Measurements from ENCODE around the gene POLR2L.

The POLR2L gene

DNA sequence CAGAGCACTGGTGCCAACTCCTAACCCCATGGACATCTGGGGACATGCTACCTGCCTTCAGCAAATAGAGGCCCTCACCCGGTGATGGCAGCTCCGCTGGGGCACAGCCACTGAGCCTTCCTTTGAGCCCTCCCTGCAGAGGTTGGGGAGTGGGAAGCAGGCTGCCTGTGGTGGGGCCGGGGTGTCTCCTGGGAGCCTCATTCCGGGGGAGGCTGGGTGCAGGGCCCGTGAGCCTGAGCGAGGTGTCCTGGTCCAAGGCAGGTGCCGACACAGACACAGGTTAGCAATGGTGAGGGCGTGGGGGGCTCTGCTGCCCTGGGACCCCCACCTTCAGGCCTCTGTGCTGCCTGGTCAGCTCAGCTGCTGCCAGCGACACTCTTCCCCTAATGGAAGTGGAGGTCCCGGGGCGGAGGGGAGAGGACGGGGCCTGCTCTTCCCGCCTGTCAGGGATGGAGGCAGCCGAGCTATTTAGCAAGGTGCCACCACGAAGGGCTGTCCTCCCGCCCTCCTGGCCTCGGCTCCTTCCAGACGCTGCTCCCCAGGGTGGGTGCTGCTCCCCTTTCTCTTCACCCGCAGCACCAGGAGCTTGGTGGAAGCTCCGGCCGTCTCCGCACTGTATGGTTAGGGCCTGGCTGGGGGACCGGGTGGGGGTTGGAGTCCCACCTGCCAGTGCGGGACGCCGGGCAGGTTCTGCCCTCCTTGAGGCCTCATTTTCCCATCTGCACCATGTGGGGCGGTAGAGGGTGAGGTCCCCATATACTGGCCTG, 11.5 kb upstream of the POLR2L start:
- DNase-seq: no peak

DNA sequence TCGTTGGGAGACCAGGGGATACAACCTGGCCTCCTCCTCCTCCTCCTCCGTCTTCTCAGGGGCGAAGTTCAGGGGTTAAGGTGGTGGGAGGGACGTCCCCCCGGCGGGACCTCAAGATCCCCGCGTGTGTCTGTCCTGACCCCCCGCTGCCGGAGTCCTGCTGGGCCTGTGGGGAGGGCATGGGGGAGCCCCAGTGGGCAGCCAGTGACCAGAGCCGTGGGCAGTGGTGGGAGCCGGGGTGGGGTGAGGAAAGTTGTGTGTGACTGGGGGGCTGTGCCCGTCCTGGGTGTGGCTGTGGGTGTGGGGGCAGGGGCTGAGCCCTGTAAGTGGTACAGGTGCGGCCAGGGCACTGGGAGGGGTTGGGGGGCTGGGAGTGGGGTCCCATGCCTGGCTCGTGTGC, 10.4 kb upstream of the POLR2L start:
- no peak for DNase-seq

DNA sequence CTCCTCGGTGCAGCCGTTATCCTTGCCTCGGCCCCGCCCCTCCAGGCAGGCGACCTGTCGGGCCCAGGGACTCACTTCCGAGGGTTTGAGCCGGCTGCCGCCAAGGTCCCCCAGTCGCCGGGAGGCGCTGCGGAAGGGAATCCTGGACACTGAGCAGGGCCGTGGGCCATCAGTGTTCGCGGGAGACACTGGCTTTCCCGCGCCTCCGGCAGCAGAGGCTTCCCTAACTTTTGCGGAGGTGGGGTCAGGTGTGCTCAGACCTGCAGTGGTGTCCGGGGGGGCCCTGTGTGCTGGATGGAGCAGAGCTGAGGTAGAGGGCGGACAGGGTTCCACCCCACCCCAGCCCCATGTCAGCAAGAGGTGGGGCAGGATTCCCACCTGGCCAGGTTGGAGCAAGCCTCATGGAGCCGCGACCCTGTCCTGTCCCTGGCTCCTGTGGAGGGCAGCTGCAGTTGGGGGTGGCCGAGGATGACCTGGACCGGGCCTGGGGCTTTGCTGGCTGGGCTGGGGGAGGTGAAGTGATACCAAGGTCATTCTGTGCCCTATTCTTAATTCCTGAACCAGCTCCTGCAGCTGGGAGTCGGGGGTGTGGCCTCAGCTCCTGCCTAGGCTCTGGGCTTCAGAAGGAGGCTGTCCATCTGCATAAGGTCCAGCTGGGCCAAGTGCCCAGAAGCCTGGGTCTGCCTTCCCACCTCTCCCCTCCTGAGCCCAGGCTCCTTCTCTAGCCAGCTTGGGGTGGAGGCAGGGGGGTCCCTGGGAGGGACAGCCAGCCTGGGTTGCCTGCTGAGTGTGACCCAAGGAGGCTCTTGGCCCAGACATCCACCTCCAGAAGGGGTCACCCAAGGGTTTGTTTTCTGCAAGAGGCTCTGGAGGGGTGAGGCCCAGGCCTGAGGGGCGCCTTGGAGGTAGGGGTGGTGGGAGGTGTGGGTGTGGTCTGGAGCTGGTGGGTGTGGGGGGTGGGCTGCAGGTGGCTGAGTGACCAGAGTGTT, 8.7 kb upstream of the POLR2L start:
- DNase-seq: no peak

DNA sequence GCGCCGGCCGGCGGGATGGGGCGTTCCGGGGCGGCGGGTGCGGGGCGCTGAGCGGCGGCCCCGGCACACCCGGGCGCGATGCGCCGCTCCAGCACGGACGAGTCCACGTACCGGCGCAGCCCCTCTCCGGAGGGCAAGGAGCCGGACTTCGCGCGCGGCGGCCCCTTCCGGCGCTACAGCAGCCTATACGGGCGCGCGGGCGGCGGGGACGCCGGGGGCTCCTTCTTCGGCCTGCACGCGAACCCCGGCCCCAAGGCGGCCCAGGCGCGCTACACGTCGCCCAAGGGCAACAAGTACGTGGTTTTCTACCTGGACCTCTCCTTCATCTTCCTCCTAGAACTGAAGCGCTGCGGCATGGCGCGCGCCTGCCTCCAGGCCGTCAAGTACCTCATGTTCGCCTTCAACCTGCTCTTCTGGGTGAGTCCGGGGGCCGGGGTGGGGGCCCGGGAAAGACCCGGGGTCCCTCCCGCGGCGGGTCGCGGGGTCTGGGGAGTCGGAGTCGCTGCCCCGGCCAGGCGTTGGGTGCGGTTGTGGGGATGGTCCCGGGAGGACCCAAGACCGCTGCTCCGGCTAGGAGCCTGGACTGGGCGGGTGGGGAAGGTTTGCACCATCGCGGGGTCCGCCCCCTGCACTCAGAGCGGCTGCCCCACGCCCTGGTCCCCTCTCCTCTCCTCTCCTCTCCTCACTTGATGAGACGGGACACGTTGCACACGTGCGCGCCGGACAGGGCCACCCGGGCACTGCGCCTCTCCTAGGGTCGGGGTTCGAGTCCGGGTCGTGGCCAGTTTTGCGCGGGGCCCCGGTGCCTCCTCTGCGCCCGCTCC, 7.8 kb upstream of the POLR2L start:
- DNase-seq: no peak

DNA sequence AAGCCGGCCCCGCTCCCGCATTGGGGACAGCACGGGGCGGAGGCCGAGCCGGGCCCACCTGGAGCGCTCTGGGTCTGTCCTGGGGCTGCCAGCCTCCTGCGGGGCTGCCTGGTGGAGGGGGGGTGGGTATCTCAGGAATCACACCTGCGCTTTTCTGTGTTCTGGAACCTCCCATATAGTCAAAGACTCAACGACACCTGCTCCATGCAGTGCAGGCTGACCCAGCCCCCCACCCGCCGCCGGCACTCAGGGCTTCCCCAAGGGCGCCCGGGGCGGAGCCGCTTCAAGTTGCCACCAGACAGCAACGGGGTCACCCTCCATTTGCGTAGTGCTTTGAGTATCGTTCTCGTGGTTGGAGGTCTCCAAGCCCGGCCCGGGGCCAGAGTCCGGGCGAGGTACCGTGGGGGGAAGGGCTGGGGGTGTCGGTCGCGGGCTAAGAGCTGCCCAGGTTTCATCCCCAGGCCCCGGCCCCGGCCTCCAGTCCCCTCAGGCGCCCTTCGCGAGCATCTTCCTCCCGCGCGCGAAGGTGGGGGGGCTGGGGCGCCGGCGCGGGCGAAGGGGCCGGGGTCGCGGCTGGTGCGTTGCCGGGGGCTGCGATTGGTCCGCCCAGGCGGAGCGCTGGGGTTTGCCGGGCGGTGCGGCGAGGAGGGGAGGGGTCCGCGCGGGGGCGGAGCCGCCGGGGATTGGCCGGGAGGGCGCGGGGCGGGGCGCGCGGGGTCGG, 6.9 kb upstream of the POLR2L start:
- no peak for DNase-seq

DNA sequence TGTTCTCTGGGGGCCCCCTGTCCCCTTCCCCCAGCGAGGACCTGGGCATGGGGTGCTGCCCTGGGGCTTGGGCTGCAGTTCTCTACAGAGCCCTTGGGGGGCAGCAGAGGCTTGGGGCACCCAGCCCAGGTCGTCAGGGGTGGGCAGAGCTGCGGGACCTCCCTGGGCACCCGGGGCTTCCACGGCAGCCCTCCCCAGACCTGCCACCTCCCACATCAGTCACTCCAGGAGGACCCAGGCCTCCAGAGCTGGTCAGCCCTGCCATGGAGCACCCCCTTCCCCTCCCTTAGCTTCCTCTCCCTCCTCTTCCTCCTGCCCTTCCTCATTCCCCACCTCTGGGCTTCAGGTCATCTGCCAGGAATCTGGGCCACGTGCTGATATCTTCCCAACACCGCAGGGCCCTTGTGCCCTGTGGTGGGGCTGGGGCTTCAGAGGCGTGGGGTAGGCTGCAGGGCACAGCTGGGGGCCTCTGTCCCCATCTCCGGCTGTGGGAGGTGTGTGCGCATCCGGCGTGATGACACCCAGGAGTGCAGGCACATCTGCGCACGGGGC, 6.1 kb upstream of the POLR2L start:
- DNase-seq: peak; percentile 38

DNA sequence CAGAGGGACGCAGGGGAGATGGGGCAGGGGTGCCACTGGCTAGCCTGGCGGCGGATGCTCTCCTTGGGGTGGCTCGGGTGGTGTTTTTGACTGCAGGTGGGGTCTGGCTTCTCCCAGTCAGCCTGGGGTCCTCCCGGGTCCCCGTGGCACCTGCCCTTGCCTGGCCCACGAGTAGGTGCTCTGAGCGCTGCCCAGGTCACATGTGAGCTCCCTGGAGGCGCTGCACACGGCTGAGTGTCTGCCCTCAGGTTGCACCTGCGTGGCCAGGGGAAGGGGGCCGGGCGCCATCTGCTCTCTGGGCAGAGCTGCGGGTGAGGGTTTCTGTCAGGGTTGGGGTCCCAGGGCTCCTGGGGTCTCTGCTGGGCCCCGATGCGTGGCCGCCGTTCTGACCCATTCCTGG, 5.5 kb upstream of the POLR2L start:
- DNase-seq: no peak

DNA sequence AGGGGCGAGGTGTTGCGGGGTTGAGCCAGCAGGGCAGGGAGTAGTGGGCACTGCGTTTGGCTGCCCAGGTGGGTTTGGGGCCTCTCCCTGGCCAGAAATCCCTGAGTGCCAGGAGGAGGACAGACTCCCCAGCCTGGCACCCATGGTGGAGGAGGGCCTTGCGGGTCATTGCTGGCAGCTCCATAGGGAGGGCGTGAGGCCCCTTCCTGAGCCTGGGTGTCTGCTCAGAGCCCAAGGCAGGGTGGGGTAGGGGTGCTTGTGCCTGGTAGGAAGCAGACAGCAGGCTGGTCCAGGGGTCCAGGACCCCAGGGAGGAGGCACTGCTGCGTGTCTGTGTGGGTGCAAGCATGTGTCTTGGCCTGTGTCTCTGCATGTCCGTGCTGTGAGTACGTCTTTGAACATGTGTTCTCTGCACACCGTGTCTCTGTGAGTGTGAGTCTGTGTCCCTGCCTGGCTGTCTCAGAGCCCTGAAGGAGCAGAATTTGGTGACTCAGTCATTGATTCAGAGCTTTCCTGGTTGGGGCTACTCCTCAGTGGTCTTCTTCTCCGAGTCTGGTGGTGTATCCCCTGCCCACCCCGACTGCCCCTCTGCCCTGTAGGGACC, 4.3 kb upstream of the POLR2L start:
- DNase-seq: peak; percentile 51

DNA sequence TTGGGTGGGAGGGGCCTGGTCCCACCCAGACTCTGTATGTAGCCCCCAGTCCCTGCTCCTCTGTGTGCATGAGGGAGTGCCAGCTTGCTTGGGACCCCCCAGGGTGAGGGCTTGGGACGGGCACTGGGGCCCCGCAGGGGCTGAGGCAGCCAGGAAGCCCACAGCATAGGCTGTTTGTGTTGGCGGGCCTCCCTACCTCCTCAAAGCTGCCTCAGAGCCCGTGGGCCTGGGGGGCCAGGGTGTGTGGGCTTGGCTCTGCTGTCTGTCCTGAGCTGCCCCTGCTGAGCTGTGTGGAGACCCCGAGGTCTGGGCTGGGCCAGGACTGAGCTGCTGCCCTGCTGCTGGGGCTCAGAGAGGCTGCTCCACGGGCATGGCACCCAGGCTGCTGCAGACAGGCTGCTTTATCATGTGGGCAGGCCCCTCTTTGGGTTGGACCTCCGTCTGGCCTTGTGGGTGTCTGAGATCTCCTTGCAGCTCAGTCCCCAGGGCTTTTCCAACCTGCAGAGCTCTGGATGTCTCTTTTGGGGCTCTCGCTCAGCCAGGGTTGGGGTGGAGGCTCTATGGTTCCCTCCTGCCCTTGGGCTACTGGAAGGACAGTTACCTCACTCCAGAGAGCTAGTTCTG, 3.7 kb upstream of the POLR2L start:
- DNase-seq: peak; percentile 77

DNA sequence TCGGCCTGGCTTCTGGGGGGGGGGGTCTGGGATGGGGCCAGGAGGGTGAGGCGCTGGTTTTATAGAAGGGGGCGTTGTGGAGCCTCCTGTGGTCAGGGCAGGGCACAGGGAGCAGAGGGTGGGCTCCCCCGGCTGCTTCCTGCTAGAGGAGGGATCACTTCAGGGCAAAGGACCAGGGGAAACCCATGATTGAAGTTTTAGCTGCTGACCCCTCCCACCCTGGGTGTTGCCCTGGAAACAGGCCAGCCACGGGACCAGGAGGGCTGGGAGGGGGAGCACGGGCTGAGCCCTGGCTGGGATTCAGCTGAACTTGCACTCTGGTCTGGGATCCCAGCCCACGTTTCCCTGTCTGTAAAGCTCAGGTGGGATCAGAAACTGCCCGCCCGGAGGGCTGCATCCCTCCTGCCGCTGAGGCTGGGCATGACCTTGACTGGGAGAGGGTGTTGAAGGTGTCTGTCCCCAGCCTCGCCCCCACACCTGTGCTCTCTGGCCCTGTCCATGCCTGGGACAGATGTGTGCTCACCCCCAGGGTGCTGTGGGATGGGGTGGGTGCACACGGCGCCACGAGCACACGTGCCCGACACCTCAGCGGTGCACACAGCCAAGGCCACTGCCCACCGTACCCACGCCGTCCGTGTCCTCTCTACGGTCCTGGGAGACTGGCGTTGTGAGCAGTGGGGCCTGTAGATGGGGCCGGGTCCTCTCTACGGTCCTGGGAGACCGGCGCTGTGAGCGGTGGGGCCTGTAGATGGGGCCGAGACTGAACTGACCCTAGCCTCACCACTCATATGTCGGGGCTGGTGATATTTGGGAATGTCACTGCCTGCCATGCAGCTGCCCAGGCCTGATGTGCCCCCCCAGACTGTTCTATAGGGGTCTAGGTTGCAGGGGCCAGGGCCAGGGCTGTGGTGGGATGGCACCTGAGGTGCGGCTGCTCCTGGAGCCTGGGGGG, 2.6 kb upstream of the POLR2L start:
- peak; percentile 90 for DNase-seq

DNA sequence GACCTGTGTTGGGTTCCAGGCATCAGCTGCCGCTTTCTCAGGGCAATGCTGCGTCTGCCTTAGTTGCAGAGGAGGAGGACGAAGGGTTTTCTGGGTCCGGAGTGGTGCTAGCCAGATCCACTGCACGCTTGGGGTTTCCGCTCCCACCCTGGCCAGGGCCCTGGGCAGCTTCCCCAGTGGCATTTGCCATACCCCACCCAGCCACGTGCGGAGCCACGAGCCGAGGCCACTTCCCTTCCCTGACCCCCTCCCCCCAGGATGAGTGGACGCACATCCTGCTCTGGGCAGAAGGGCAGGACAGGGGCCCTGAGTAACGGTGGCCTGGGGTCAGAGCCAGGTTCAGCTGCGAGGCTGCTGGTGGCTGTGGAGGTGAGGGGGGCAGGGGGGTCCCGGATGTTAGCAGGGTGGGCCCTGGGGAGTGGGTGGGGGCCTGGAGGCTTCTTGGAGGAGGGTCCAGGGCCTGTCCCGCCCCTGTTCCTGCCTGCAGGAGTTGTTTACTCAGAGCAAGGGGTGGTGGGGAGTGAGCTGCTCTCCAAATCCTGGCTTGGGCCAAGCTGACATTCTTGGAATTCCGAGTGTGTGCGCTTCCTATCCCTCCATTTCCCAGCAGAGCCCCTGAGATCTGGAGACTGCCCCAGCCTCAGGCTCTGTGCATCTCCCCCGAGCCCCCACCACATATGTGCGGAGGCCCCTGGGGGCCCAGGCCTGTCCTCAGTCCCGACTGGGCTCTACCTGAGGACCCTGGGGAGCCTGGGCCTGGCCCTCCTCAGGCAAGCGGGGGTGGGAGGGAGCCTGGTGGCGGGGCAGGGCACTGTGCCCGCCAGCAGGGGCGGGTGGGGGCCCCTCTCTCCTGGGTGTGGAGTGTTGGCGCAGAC, 1.7 kb upstream of the POLR2L start:
- DNase-seq: peak; percentile 97

DNA sequence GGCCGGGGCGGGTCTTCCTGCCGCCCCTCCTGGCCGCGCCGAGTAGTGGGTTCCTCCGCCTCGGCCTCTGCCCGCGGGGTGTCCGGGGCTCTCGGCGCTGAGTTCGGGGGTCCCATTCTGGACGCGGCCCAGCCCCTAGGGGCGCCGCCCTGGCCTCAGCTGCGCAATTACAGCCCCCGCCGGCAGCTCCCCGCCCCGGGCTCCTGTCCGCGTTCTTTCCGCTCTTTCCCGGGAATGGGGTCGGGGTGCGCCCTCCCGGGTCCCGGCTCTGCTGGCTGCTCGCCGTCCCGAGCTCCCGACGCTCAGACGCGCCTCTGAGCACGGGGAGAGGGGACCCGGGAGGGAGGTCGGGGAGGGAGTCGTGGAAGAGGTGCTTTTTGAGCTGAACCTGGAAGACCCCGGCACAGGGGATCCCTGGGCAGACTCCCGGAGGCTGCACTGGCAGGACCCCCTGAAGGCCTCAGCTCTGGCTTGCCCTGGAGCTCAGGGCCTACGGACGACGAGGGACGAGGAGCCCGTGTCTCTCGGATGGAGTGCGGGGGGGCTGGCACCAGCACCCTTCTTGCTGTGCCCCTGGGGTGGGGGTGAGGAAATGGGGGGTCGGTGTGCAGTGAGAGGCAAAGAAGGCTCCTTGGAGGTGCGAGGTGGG, 881 bp upstream of the POLR2L start:
- DNase-seq: no peak

DNA sequence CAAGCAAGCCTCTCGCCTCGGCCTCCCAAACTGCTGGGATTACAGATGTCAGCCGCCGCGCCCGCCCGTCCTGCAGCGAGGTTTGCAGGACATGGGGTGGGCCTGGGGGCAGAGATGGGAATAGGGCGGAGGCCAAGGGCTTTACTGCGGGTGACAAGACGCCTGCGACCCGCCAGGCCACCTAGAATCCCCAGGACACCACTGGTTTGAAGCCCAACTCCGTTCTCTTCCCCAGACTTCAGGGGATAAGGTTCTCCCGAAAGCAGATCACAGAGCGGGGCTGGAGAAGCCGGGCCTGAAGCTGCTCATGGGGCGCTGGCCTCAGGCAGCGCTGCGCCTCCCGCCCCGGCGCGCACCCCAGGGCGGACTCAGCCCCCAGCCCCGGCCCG, 354 bp downstream of the POLR2L start:
- DNase-seq: no peak

DNA sequence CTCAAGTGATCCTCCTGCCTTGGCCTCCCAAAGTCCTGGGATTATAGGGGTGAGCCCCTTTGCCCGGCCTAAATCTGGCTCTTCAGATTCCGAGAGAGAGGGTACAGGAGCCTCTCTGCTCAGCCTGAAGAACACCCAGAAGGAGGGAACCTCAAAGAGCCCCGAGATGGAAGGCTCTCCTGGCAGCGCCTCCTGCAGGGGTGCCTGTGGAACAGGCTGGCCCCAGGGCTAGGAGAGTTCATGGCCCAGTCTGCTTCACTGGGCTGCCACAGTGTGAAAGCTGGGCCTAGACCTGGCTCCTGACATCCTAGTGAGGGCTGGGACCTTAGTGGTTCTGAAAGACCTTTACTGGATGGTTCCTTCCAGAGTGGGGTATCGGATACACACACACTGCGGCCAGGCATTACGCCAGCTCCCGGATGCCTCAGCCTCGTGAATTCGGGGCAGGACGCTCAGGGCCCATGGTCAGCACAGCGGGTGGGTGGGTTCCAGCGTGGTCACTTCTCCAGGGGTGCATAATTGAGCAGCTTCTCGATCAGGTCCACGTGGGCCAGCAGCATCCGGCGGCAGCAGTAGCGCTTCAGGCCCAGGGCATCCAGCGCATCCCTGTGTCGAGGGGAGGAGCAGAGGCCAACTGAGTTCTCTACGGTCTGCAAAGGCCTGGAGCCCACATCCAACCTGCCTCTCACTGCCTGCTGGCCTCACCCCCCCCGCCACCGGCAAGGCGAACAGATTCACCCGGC, 2.3 kb downstream of the POLR2L start:
- DNase-seq: no peak

DNA sequence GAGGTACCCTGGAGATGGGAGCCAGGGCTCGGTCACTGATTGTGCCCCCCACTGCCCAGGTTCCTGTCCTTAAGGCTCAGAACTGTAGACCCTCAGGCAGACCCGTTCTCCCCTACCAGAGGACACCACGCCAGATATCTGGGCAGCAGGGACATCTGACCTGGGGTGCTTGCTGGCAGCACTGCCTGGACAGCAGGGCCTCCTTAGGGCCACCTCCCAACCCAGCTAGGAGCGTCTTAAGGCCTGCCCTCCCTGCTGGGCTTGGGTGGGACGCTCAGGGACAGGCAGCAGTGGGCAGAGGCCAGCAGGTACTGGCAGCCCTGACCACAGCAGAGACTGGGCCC, 3.1 kb downstream of the POLR2L start:
- no peak for DNase-seq

DNA sequence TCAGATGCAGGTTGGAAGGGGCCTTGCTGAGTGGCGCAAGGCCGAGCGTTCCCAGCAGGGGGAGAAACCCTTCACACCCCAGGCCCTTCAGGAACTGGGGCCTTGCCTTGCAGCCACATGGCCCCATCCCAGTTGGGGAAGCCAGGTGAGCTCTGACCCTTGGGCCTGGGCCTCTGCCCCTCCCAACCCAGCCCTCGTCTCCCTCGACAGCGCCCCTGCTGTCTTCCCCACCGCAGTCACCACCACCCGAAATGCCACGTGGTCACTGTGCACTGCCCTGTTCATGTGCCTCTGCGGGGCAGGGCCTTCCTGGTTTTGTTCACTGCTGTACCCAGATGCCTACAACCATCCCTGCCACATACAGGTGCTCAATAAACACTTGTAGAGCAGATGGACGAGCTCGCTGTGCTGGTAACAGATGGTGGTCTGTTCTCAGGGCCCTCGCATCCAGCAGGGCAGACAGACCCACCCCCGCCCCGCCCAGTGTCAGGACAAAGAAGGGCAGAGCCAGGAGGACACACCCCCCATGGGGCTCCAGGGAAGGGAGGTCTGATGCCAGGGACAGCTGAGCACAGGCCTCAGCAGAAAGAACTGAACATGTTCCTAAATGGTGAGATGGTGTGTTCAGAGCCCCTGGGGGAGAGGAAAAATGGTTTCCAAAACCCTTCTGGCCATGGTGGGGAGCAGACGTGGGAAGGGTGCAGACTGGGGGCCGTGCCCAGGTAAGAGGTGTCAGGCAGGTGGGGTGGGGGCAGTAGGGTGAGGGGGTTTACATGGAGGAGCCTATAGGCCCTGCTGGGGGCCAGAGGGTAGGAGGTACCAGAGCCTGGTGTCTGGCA, 3.7 kb downstream of the POLR2L start:
- DNase-seq: no peak

DNA sequence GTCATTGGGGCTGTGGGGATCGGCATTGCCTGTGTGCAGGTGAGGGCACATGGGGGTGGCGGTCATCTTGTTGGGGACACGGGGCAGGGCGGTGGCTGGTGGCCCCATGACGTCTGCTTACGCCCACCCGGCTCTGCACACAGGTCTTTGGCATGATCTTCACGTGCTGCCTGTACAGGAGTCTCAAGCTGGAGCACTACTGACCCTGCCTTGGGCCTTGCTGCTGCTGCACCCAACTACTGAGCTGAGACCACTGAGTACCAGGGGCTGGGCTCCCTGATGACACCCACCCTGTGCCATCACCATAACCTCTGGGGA, 4.4 kb downstream of the POLR2L start:
- no peak for DNase-seq

Data from fibroblast of skin of back (primary cell).